Measurements from ENCODE around the gene CD38. TPM values are rescaled to one million over a fixed set of nuclear protein-coding genes. Genes with fewer than 3 reads are reported as not detected.
"Not testable (repeated sequence)": the region's sequence is repeated elsewhere in the genome, so short reads cannot be mapped to it uniquely, and the experiment has no call there.

Gene CD38
- total and polyA plus RNA-seq, 2 experiments from 2014 or later = 0.13 to 1.1 TPM

DNA sequence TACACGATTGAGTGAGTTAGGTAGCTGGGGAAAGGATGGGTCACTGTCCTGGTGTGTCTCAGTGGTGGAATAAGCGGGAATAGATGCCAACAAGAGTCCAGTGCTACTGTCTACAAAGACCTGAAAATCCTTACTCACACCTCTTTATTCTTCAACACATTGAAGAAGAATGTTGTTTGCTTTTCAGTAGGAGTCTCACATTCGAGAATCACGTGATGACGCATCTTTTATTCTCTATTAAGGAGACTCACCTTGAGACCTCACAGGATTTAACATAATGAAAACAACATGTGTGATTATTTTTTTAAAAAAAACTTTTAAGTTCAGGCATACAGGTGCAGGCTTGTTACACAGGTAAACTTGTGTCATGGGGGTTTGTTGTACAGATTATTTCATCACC is 75.2 kb downstream of the CD38 start:
- no peaks in the 10 kb centered on the region for H3K9me2 ChIP-seq (replicated peaks; ENCODE audit: insufficient read depth)
- H3K27ac ChIP-seq = no peak overlapping the region
- DNase-seq (ENCODE audit: low spot score) = no peak
- no peak overlapping the region for H3K4me2 ChIP-seq
- no peak for TF ChIP-seq EZH2 (IDR thresholded peaks at IDR 0.05; ENCODE audit: borderline replicate concordance)
- TF ChIP-seq EZH2phosphoT487 (IDR thresholded peaks at IDR 0.05; ENCODE audit: low read depth, severe bottlenecking, unreplicated experiment) = no peak
- no peak for TF ChIP-seq CTCF (IDR thresholded peaks at IDR 0.05; ENCODE audit: poor library complexity)
- H2AFZ ChIP-seq = no peak overlapping the region
- no peaks in the 10 kb centered on the region for H4K20me1 ChIP-seq (ENCODE audit: insufficient read depth, poor library complexity, severe bottlenecking)
- no peaks in the 10 kb centered on the region for H3K4me1 ChIP-seq (ENCODE audit: insufficient read depth)
- no peak overlapping the region for H3K4me3 ChIP-seq
- H3K27me3 ChIP-seq = no peaks in the 10 kb centered on the region
- H3K79me2 ChIP-seq = no peaks in the 10 kb centered on the region
- 86% methylated on average over 5 of the region's 5 CpGs for WGBS (ENCODE audit: low lambda C conversion rate, missing lambda C conversion rate)
- H3K36me3 ChIP-seq (replicated peaks; ENCODE audit: insufficient read depth, low read depth) = no peaks in the 10 kb centered on the region
- no peaks in the 10 kb centered on the region for H3K9me3 ChIP-seq (ENCODE audit: low read depth)

- Histone ChIP-seq H3K4me3 (no peak overlapping the region), H4K20me1 (ENCODE audit: insufficient read depth, poor library complexity, severe bottlenecking) (no peaks in the 10 kb centered on the region), H3K4me1 (ENCODE audit: insufficient read depth) (no peaks in the 10 kb centered on the region), H3K27ac (no peak overlapping the region), H3K9me2 (replicated peaks; ENCODE audit: insufficient read depth) (no peaks in the 10 kb centered on the region), H2AFZ (no peak overlapping the region), H3K27me3 (no peaks in the 10 kb centered on the region), H3K79me2 (no peaks in the 10 kb centered on the region), H3K36me3 (replicated peaks; ENCODE audit: insufficient read depth, low read depth) (no peaks in the 10 kb centered on the region), H3K9me3 (ENCODE audit: low read depth) (no peaks in the 10 kb centered on the region), H3K4me2 (no peak overlapping the region)
- WGBS (ENCODE audit: low lambda C conversion rate, missing lambda C conversion rate) = 72% methylated on average over 7 of the region's 7 CpGs
- DNase-seq (ENCODE audit: low spot score) = no peak
- TF ChIP-seq EZH2 (IDR thresholded peaks at IDR 0.05; ENCODE audit: borderline replicate concordance) (no peak), EZH2phosphoT487 (IDR thresholded peaks at IDR 0.05; ENCODE audit: low read depth, severe bottlenecking, unreplicated experiment) (no peak), CTCF (IDR thresholded peaks at IDR 0.05; ENCODE audit: poor library complexity) (no peak)
Measured at GRCh38 chr4:15855804-15856475, 77.8 kb downstream of the CD38 start.

DNA sequence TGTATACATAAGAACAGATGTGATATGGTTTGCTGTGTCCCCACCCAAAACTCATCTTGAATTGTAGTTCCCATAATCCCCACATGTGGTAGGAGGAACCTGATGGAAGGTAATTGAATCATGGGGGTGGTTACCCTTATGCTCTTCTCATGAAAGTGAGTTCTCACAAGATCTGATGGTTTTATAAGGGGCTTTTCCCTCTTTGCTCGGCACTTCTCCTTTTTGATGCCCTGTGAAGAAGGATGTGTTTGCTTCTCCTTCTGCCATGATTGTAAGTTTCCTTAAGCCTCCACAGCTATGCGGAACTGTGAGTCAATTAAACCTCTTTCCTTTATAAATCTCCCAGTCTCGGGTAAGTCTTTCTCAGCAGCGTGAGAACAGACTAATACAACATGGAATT is 83.1 kb downstream of the CD38 start:
- WGBS (ENCODE audit: low lambda C conversion rate, missing lambda C conversion rate) = 92% methylated on average over 4 of the region's 4 CpGs
- H3K79me2 ChIP-seq; H2AFZ ChIP-seq; H4K20me1 ChIP-seq (ENCODE audit: insufficient read depth, poor library complexity, severe bottlenecking); H3K4me1 ChIP-seq (ENCODE audit: insufficient read depth); H3K4me2 ChIP-seq; H3K4me3 ChIP-seq; H3K27ac ChIP-seq; H3K27me3 ChIP-seq; DNase-seq (ENCODE audit: low spot score); H3K9me2 ChIP-seq (replicated peaks; ENCODE audit: insufficient read depth); H3K36me3 ChIP-seq (replicated peaks; ENCODE audit: insufficient read depth, low read depth); H3K9me3 ChIP-seq (ENCODE audit: low read depth): not testable (repeated sequence)

GRCh38 chr4:15864651-15865566 is 86.8 kb downstream of the CD38 start:
- Histone ChIP-seq H3K9me2 (replicated peaks; ENCODE audit: insufficient read depth) (no peaks in the 10 kb centered on the region), H3K36me3 (replicated peaks; ENCODE audit: insufficient read depth, low read depth) (no peaks in the 10 kb centered on the region), H3K4me1 (ENCODE audit: insufficient read depth) (no peaks in the 10 kb centered on the region), H4K20me1 (ENCODE audit: insufficient read depth, poor library complexity, severe bottlenecking) (no peaks in the 10 kb centered on the region), H3K27me3 (no peaks in the 10 kb centered on the region), H3K27ac (no peak overlapping the region), H3K79me2 (no peaks in the 10 kb centered on the region), H3K4me3 (no peak overlapping the region), H3K4me2 (no peak overlapping the region), H3K9me3 (ENCODE audit: low read depth) (no peaks in the 10 kb centered on the region), H2AFZ (no peak overlapping the region)
- DNase-seq (ENCODE audit: low spot score) = no peak
- 64% methylated on average over 2 of the region's 2 CpGs for WGBS (ENCODE audit: low lambda C conversion rate, missing lambda C conversion rate)
- TF ChIP-seq CTCF (IDR thresholded peaks at IDR 0.05; ENCODE audit: poor library complexity) (no peak), EZH2 (IDR thresholded peaks at IDR 0.05; ENCODE audit: borderline replicate concordance) (no peak), EZH2phosphoT487 (IDR thresholded peaks at IDR 0.05; ENCODE audit: low read depth, severe bottlenecking, unreplicated experiment) (no peak)
